Endothelial cell of umbilical vein (primary cell): ENCODE data around the gene MYADML2. TPM values are rescaled to one million over a fixed set of nuclear protein-coding genes. Genes with fewer than 3 reads are reported as not detected.

ENCODE experiments used
- BruUV-seq: library from RNA; stranded (reverse); fragments of 400-500 nt; replicated peaks from 2 replicates; lab custom pipeline; 2021; lab: Mats Ljungman, UMichigan
- CTCF ChIA-PET: fragments of 300-600, 350-600 bp; sonication (Branson Sonifier 250); formaldehyde crosslinking; loops from one replicate; lab custom pipeline; 2021; ENCODE audit warnings: antibody characterized with exemption, inconsistent platforms; lab: Charles Lee
- POLR2A ChIA-PET: fragments of 300-600, 350-600 bp; sonication (Branson Sonifier 250); formaldehyde crosslinking; loops from one replicate; lab custom pipeline; 2021; ENCODE audit warnings: antibody characterized with exemption, inconsistent platforms; lab: Charles Lee
- DNase-seq: peaks from one replicate; pipeline ENCODE4 v3.0.0-alpha.2; 2011; ENCODE audit warnings: low read depth, low spot score
- FAIRE-seq: peaks from 2 replicates; lab custom pipeline; 2011; peaks lifted over from hg19 to GRCh38; lab: Jason Lieb, UNC
- H2AFZ ChIP-seq: 2 replicates; pipeline ENCODE4 v1.6.0; 2012; ENCODE audit warnings: low read depth, low read length, control low read depth, inconsistent platforms
- H3K27ac ChIP-seq: 2 replicates; pipeline ENCODE4 v1.5.1; 2011; ENCODE audit warnings: low read depth, mild to moderate bottlenecking, control low read depth, low read length, moderate library complexity; ENCODE audit not compliant: insufficient read depth
- H3K27me3 ChIP-seq, 2 experiments: 2 replicates each; pipeline versions ENCODE4 v1.6.0 to v1.6.1; 2011; ENCODE audit warnings: low read length in 2 of 2, mixed read lengths in 1 of 2; ENCODE audit not compliant: control insufficient read depth in 2 of 2, insufficient read depth in 2 of 2
- H3K36me3 ChIP-seq, 2 experiments: 2 replicates in 1 of 2; 3 replicates in 1 of 2; pipeline ENCODE4 v1.5.1; 2011; ENCODE audit warnings: low read length in 2 of 2, mild to moderate bottlenecking in 1 of 2, moderate library complexity in 1 of 2; ENCODE audit not compliant: control insufficient read depth in 2 of 2, insufficient read depth in 2 of 2; ENCODE audit errors: extremely low read depth in 1 of 2
- H3K4me1 ChIP-seq: 3 replicates; pipeline ENCODE4 v1.5.1; 2011; ENCODE audit warnings: mild to moderate bottlenecking, low read length; ENCODE audit not compliant: control insufficient read depth, insufficient read depth; ENCODE audit errors: extremely low read depth
- H3K4me2 ChIP-seq: 2 replicates; pipeline ENCODE4 v1.6.1; 2011; ENCODE audit warnings: low read length, control low read depth, mixed read lengths; ENCODE audit not compliant: insufficient read depth
- H3K4me3 ChIP-seq, 3 experiments: fragments of 200-600 bp in 1 of 3; sonication (generic), shearing (Covaris generic) in 1 of 3; replicated peaks in 1 of 3; 2 replicates each; pipeline ENCODE4 v1.5.1; 2011 to 2016; ENCODE audit warnings: control low read depth in 3 of 3, low read length in 3 of 3, mild to moderate bottlenecking in 2 of 3, inconsistent platforms in 1 of 3, low read depth in 1 of 3, moderate library complexity in 1 of 3; ENCODE audit not compliant: insufficient read depth in 1 of 3
- H3K79me2 ChIP-seq: 2 replicates; pipeline ENCODE4 v1.6.0; 2012; ENCODE audit warnings: low read length, inconsistent platforms; ENCODE audit not compliant: control insufficient read depth, insufficient read depth
- H3K9ac ChIP-seq: replicated peaks from 2 replicates; pipeline ENCODE3; 2011; ENCODE audit warnings: low read length, control low read depth; ENCODE audit not compliant: insufficient read depth; ENCODE audit errors: extremely low read depth
- H3K9me1 ChIP-seq: replicated peaks from 3 replicates; pipeline ENCODE4 v1.6.0; 2011; ENCODE audit warnings: mild to moderate bottlenecking, low read length; ENCODE audit not compliant: control insufficient read depth, insufficient read depth; ENCODE audit errors: extremely low read depth
- H3K9me3 ChIP-seq: replicated peaks from 2 replicates; pipeline ENCODE4 v1.5.1; 2012; ENCODE audit warnings: low read length, inconsistent platforms; ENCODE audit not compliant: control insufficient read depth, insufficient read depth
- H4K20me1 ChIP-seq: replicated peaks from 2 replicates; pipeline ENCODE3; 2011; ENCODE audit warnings: mild to moderate bottlenecking, low read length; ENCODE audit not compliant: control insufficient read depth, insufficient read depth; ENCODE audit errors: extremely low read depth
- CTCF ChIP-seq, 2 donors: IDR thresholded peaks; 1 replicate in 1 of 2; 2 replicates in 1 of 2; pipeline ENCODE4 v1.5.1; 2011; ENCODE audit warnings: low read length in 2 of 2, mild to moderate bottlenecking in 2 of 2, moderate library complexity in 2 of 2, control low read depth in 1 of 2, inconsistent platforms in 1 of 2, low read depth in 1 of 2; ENCODE audit not compliant: insufficient read depth in 1 of 2; ENCODE audit errors: extremely low read depth in 1 of 2
- EZH2 ChIP-seq: IDR thresholded peaks from 2 replicates; pipeline ENCODE4 v1.6.1; 2012; ENCODE audit warnings: borderline replicate concordance, low read depth, mild to moderate bottlenecking, moderate library complexity, low read length, inconsistent platforms; ENCODE audit not compliant: severe bottlenecking
- FOS ChIP-seq: IDR thresholded peaks from 2 replicates; pipeline ENCODE4 v1.6.1; 2011; ENCODE audit warnings: mild to moderate bottlenecking, low read length, moderate library complexity, borderline replicate concordance; ENCODE audit not compliant: insufficient read depth
- GATA2 ChIP-seq: IDR thresholded peaks from 2 replicates; pipeline ENCODE4 v1.7.0; 2011; ENCODE audit warnings: low read depth, mild to moderate bottlenecking, moderate library complexity, mixed read lengths, low read length; ENCODE audit not compliant: insufficient read length, insufficient read depth
- JUN ChIP-seq: IDR thresholded peaks from 2 replicates; pipeline ENCODE4 v1.6.1; 2011; ENCODE audit warnings: borderline replicate concordance, low read depth; ENCODE audit not compliant: insufficient read length, insufficient read depth
- MAX ChIP-seq: IDR thresholded peaks from 2 replicates; pipeline ENCODE4 v1.6.1; 2011; ENCODE audit not compliant: insufficient read depth, insufficient read length
- MYC ChIP-seq: IDR thresholded peaks from one replicate; pipeline ENCODE4 v1.6.1; 2011; ENCODE audit warnings: mild to moderate bottlenecking, low read depth, low read length
- POLR2A ChIP-seq: IDR thresholded peaks from 2 replicates; pipeline ENCODE4 v1.6.1; 2012; ENCODE audit warnings: low read depth, mild to moderate bottlenecking, control low read depth, low read length
- POLR2AphosphoS5 ChIP-seq: IDR thresholded peaks from 2 replicates; pipeline ENCODE4 v1.6.1; 2012; ENCODE audit warnings: low read depth, mild to moderate bottlenecking, control low read depth, low read length, moderate library complexity; ENCODE audit not compliant: insufficient read depth
- dilution Hi-C: fragments of 300-500 bp; cut with MboI; formaldehyde crosslinking; loops from one replicate; pipeline ENCODE4 v1.15.0; 2019; ENCODE audit warnings: low sequenced_read_pairs; ENCODE audit not compliant: extremely low pct_ligation_motif_present
- intact Hi-C: fragments of 100-400 bp; cut with micrococcal nuclease; formaldehyde crosslinking; loops from one replicate; pipeline ENCODE4 v1.10.0; 2022
- polyA plus RNA-seq, 4 experiments: library from polyadenylated mRNA; depleted of rRNA in 3 of 4; stranded (reverse) in 3 of 4; unstranded in 1 of 4; fragments of >200 nt; gene quantifications; 2 replicates each; pipeline versions ENCODE4 v1.2.1 to v1.2.3, GENCODE V29; 2011 to 2012; ENCODE audit warnings: missing spikeins in 1 of 4
- total RNA-seq: library from RNA; stranded (reverse); gene quantifications from 2 replicates; pipeline ENCODE4 v1.2.3, GENCODE V29; 2021

Gene MYADML2
- total and polyA plus RNA-seq, 2 donors (not counting 3 experiments of a cell fraction or from before 2014, with no cell fraction given) = not detected

- no TSS peak for BruUV-seq
- CTCF ChIA-PET = interaction anchor here (1.7 kb wide), 1 partner anchor 14 kb away, joined by 4 read pairs; no protein-coding TSS in a partner anchor
- Histone ChIP-seq H4K20me1 (no peaks in the 10 kb centered on the region), H2AFZ (no peak overlapping the region), H3K27ac (no peak overlapping the region), H3K4me2 (no peak overlapping the region), H3K27me3 (no peaks in the 10 kb centered on the region), H3K79me2 (no peaks in the 10 kb centered on the region), H3K9me1 (no peaks in the 10 kb centered on the region), H3K36me3 (peaks cover 7 to 10% of the 10 kb centered on the region in 2 experiments), H3K4me1 (peaks cover 6% of the 10 kb centered on the region), H3K9ac (no peak overlapping the region), H3K9me3 (no peaks in the 10 kb centered on the region), H3K4me3 (no peak overlapping the region)
- FAIRE-seq = no peak
- POLR2A ChIA-PET = no interaction called here
- TF ChIP-seq POLR2A (no peak), FOS (no peak), EZH2 (no peak)
- intact Hi-C loops = no loop called here
- DNase-seq = no peak
- dilution Hi-C loops = no loop called here
Observed at GRCh38 chr17:81908793-81909192, 38.2 kb downstream of the MYADML2 start.

- CTCF ChIA-PET = no interaction called here
- FAIRE-seq (no peak), DNase-seq (no peak)
- Histone ChIP-seq H3K4me2 (no peak overlapping the region), H3K4me1 (peaks cover 6% of the 10 kb centered on the region), H2AFZ (no peak overlapping the region), H3K9me1 (no peaks in the 10 kb centered on the region), H3K36me3 (peaks cover 0 to 4% of the 10 kb centered on the region in 2 experiments), H3K79me2 (no peaks in the 10 kb centered on the region), H4K20me1 (no peaks in the 10 kb centered on the region), H3K4me3 (no peak overlapping the region), H3K27me3 (no peaks in the 10 kb centered on the region), H3K9me3 (no peaks in the 10 kb centered on the region), H3K27ac (no peak overlapping the region), H3K9ac (no peak overlapping the region)
- dilution Hi-C loops (no loop called here), intact Hi-C loops (no loop called here)
- TF ChIP-seq POLR2A = no peak
- TF ChIP-seq MYC = no peak
- no peak for TF ChIP-seq JUN
- TF ChIP-seq GATA2 = no peak
- no peak for TF ChIP-seq EZH2
- TF ChIP-seq CTCF (IDR thresholded peaks at IDR 0.05; ENCODE audit: extremely low read depth in 1 of 2, insufficient read depth in 1 of 2, low read depth in 1 of 2, low read length in 2 of 2) = no peak
- TF ChIP-seq MAX = no peak
- TF ChIP-seq FOS = no peak
- TF ChIP-seq POLR2AphosphoS5 = no peak
- no TSS peak for BruUV-seq
- POLR2A ChIA-PET = no interaction called here
Observed at GRCh38 chr17:81907219-81908145, 39.6 kb downstream of the MYADML2 start.
